Thyroid gland (tissue), 4 donors: ENCODE results near the gene WWC2.

Experiments used
- CTCF ChIP-seq, 6 experiments: fragments of 200-600 bp in 3 of 6; fragments of 450-650 bp in 3 of 6; sonication (generic) in 3 of 6; IDR thresholded peaks; one replicate each; pipeline ENCODE4 v1.5.1; 2016 to 2019; ENCODE audit warnings: antibody characterized with exemption in 6 of 6, mild to moderate bottlenecking in 2 of 6, inconsistent platforms in 1 of 6, moderate library complexity in 1 of 6
- POLR2A ChIP-seq, 2 donors: fragments of 450-650 bp; IDR thresholded peaks; one replicate each; pipeline ENCODE4 v1.6.1; 2017; ENCODE audit warnings: antibody characterized with exemption in 2 of 2, mild to moderate bottlenecking in 2 of 2, moderate library complexity in 1 of 2

- TF ChIP-seq CTCF (IDR thresholded peaks at IDR 0.05) = no peak
- no peak for TF ChIP-seq POLR2A (IDR thresholded peaks at IDR 0.05)
Measured at GRCh38 chr4:183096276-183096965, 2.6 kb upstream of the WWC2 start.
